ENCODE data around the gene ARMC10. TPM values are rescaled to one million over a fixed set of nuclear protein-coding genes. Genes with fewer than 3 reads are reported as not detected.
"Not testable (repeated sequence)": the region's sequence is repeated elsewhere in the genome, so short reads cannot be mapped to it uniquely, and the experiment has no call there.

The ARMC10 gene
- total RNA-seq: 10 to 100 TPM; 33.2 to 35.7 TPM

GRCh38 chr7:103074519-103075336 is at the start of gene ARMC10, which contains the start of gene FBXL13:
ARMC10 (plus strand) TSS chr7:103075140; CDS start chr7:103075273, 133 bp downstream.
FBXL13 (minus strand) TSS chr7:103074796.
- peaks cover 13% of the 10 kb centered on the region for H3K36me3 Mint-ChIP-seq (ENCODE audit: low read depth)
- DNase-seq: peak; percentile 90
- ChIA-PET POLR2A (interaction anchor here (0.6 to 2.4 kb wide), 11 partner anchors 8 to 326 kb away, joined by 3 to 18 read pairs (median 3); partner anchors contain the start of genes FAM185A, NAPEPLD and PSMC2), CTCF (interaction anchor here (0.7 to 3.5 kb wide), 10 partner anchors 9 to 326 kb away, joined by 3 to 26 read pairs (median 4); partner anchors contain the start of genes FAM185A, NAPEPLD and PMPCB)
- peak within 1 kb of the TSS; percentile 97 for H3K4me3 Mint-ChIP-seq
- H3K27ac Mint-ChIP-seq: peak within 1 kb of the TSS; percentile 93
- H3K9me3 Mint-ChIP-seq (ENCODE audit: insufficient read depth): no peaks in the 10 kb centered on the region
- peaks cover 35% of the 10 kb centered on the region for H3K4me1 Mint-ChIP-seq (ENCODE audit: low read depth)
- ATAC-seq: peak; percentile 90
- H3K27me3 Mint-ChIP-seq (ENCODE audit: low read depth): no peaks in the 10 kb centered on the region

DNA sequence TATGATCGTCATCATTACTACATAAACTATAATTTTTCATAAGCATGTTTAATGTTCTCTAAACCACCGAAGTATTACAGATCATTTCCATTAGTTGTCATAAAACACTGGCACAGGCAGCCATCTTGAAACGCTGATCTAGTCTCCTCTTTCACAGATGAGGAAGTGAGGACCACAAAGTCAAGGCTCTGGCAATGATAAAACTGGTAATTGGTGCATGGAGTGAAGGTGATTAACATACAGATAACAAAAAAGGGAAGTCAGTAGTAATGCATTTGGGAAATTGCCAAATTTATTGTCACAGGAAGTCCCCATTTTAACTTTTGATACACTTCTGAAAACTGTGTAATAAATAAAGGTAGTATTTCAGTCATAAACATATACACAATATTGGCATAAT is 49.6 kb upstream of the ARMC10 start:
- Mint-ChIP-seq H3K36me3 (ENCODE audit: low read depth) (no peaks in the 10 kb centered on the region), H3K4me1 (ENCODE audit: low read depth) (no peaks in the 10 kb centered on the region), H3K9me3 (ENCODE audit: insufficient read depth) (peaks cover 6% of the 10 kb centered on the region), H3K27ac (no peak overlapping the region), H3K27me3 (ENCODE audit: low read depth) (no peaks in the 10 kb centered on the region), H3K4me3 (no peak overlapping the region)
- ATAC-seq (no peak), DNase-seq (no peak)
- ChIA-PET POLR2A (no interaction called here), CTCF (no interaction called here)

- peaks cover 2% of the 10 kb centered on the region for H3K27me3 Mint-ChIP-seq (ENCODE audit: low read depth)
- no peaks in the 10 kb centered on the region for H3K4me1 Mint-ChIP-seq (ENCODE audit: low read depth)
- DNase-seq: no peak
- CTCF ChIA-PET: no interaction called here
- H3K27ac Mint-ChIP-seq: no peak overlapping the region
- H3K4me3 Mint-ChIP-seq: no peak overlapping the region
- no peaks in the 10 kb centered on the region for H3K9me3 Mint-ChIP-seq (ENCODE audit: insufficient read depth)
- no peaks in the 10 kb centered on the region for H3K36me3 Mint-ChIP-seq (ENCODE audit: low read depth)
- no peak for ATAC-seq
- POLR2A ChIA-PET: no interaction called here
Observed at GRCh38 chr7:103031024-103031423, 43.9 kb upstream of the ARMC10 start.

DNA sequence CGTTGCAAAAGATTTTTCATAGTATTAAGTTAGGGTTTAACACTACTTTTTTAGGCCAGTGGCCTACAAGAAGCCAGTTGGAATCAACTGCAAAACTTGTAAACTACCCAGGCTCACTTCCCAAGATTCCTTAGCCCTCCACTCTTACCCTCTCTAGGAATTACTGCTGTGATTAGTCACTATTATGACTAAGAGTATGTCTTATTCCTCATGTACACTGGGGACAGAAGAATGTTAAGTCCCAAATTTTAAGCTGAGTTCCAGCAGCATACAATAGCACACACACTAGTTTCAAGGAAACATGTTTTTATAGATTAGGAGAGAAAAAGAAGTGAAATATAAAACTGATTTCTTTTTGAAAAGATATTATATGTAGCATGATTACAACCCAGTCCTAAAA is 43.2 kb upstream of the ARMC10 start:
- ATAC-seq: no peak
- no peak for DNase-seq
- no peaks in the 10 kb centered on the region for H3K4me1 Mint-ChIP-seq (ENCODE audit: low read depth)
- no peaks in the 10 kb centered on the region for H3K9me3 Mint-ChIP-seq (ENCODE audit: insufficient read depth)
- H3K36me3 Mint-ChIP-seq (ENCODE audit: low read depth): no peaks in the 10 kb centered on the region
- CTCF ChIA-PET: no interaction called here
- no peak overlapping the region for H3K4me3 Mint-ChIP-seq
- no peak overlapping the region for H3K27ac Mint-ChIP-seq
- H3K27me3 Mint-ChIP-seq (ENCODE audit: low read depth): peaks cover 2% of the 10 kb centered on the region
- POLR2A ChIA-PET: no interaction called here

DNA sequence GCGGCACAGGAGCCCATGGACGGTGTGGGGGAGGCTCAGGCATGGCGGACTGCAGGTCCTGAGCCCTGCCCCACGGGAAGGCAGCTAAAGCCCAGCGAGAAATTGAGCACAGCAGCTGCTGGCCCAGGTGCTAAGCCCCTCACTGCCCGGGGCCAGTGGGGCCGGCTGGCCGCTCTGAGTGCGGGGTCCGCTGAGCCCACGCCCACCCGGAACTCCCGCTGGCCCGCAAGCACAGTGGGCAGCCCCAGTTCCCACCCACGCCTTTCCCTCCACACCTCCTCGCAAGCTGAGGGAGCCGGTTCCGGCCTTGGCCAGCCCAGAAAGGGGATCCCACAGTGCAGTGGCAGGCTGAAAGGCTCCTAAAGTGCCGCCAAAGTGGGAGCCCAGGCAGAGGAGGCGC is 40.6 kb upstream of the ARMC10 start:
- H3K36me3 Mint-ChIP-seq (ENCODE audit: low read depth); H3K4me1 Mint-ChIP-seq (ENCODE audit: low read depth); H3K27me3 Mint-ChIP-seq (ENCODE audit: low read depth); H3K27ac Mint-ChIP-seq; ATAC-seq; CTCF ChIA-PET; DNase-seq; POLR2A ChIA-PET; H3K4me3 Mint-ChIP-seq; H3K9me3 Mint-ChIP-seq (ENCODE audit: insufficient read depth): not testable (repeated sequence)

- Mint-ChIP-seq H3K27me3 (ENCODE audit: low read depth) (peaks cover 3% of the 10 kb centered on the region), H3K27ac (no peak overlapping the region), H3K36me3 (ENCODE audit: low read depth) (no peaks in the 10 kb centered on the region), H3K9me3 (ENCODE audit: insufficient read depth) (no peaks in the 10 kb centered on the region), H3K4me1 (ENCODE audit: low read depth) (no peaks in the 10 kb centered on the region), H3K4me3 (no peak overlapping the region)
- DNase-seq: no peak
- ChIA-PET CTCF (no interaction called here), POLR2A (no interaction called here)
- no peak for ATAC-seq
Observed at GRCh38 chr7:103037476-103037822, 37.5 kb upstream of the ARMC10 start.

DNA sequence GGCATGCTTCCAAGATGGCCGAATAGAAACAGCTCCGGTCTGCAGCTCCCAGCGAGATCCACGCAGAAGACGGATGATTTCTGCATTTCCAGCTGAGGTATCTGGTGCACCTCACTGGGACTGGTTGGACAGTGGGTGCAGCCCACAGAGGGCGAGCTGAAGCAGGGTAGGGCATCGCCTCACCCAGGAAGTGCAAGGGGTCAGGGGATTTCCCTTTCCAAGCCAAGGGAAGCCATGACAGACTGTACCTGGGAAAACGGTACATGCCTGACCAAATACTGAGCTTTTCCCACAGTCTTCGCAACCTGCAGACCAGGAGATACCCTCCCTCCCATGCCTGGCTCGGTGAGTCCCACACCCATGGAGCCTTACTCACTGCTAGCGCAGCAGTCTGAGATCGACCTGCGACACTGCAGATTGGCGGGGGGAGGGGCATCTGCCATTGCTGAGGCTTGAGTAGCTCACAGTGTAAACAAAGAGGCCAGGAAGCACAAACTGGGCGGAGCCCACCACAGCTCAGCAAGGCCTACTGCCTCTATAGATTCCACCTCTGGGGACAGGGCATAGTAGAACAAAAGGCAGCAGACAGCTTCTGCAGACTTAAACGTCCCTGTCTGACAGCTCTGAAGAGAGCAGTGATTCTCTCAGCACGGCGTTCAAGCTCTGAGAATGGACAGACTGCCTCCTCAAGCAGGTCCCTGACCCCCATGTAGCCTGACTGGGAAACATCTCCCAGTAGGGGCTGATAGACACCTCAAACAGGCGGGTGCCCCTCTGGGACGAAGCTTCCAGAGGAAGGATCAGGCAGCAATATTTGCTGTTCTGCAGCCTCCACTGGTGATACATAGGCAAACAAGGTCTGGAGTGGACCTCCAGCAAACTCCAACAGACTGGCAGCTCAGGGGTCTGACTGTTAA is 36.9 kb upstream of the ARMC10 start:
- POLR2A ChIA-PET; ATAC-seq; H3K4me1 Mint-ChIP-seq (ENCODE audit: low read depth); H3K4me3 Mint-ChIP-seq; H3K27ac Mint-ChIP-seq; DNase-seq; H3K36me3 Mint-ChIP-seq (ENCODE audit: low read depth); CTCF ChIA-PET; H3K9me3 Mint-ChIP-seq (ENCODE audit: insufficient read depth); H3K27me3 Mint-ChIP-seq (ENCODE audit: low read depth): not testable (repeated sequence)

- not testable (repeated sequence) for H3K4me1 Mint-ChIP-seq (ENCODE audit: low read depth); H3K4me3 Mint-ChIP-seq
Observed at GRCh38 chr7:103041815-103042214, 33.1 kb upstream of the ARMC10 start.

GRCh38 chr7:103048833-103049232 is 26.1 kb upstream of the ARMC10 start:
- Mint-ChIP-seq H3K36me3 (ENCODE audit: low read depth) (peaks cover 4% of the 10 kb centered on the region), H3K27ac (no peak overlapping the region), H3K4me3 (no peak overlapping the region), H3K9me3 (ENCODE audit: insufficient read depth) (peaks cover 10% of the 10 kb centered on the region), H3K4me1 (ENCODE audit: low read depth) (no peaks in the 10 kb centered on the region), H3K27me3 (ENCODE audit: low read depth) (no peaks in the 10 kb centered on the region)
- POLR2A ChIA-PET: no interaction called here
- ATAC-seq (no peak), DNase-seq (no peak)
- CTCF ChIA-PET: no interaction called here

More at GRCh38 chr7:103041815-103042214, 33.1 kb upstream of the ARMC10 start:
- H3K27ac Mint-ChIP-seq; DNase-seq; H3K9me3 Mint-ChIP-seq (ENCODE audit: insufficient read depth); CTCF ChIA-PET; H3K36me3 Mint-ChIP-seq (ENCODE audit: low read depth); ATAC-seq; H3K27me3 Mint-ChIP-seq (ENCODE audit: low read depth); POLR2A ChIA-PET: not testable (repeated sequence)

DNA sequence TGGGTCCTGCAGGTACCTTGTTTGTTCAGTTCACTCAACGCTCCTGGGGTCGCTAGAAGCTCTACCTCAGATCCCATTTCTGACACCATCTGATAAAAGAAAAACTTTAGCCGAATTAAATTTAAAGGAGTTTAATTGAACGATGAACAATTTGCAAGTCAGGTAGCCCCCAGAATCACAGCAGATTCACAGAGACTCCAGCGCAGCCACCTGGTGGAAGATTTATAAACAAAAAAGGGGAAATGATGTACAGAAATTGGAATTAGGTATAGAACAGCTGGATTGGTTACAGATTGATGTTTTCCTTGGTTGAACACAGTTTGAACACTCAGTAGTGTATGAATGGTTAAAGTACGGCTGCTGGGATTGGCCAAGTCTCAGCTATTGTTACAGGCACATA is 23.4 kb upstream of the ARMC10 start:
- ChIA-PET CTCF (no interaction called here), POLR2A (no interaction called here)
- peaks cover 10% of the 10 kb centered on the region for H3K9me3 Mint-ChIP-seq (ENCODE audit: insufficient read depth)
- H3K36me3 Mint-ChIP-seq (ENCODE audit: low read depth): peaks cover 4% of the 10 kb centered on the region
- ATAC-seq (no peak), DNase-seq (no peak)
- H3K4me1 Mint-ChIP-seq (ENCODE audit: low read depth): no peaks in the 10 kb centered on the region
- no peak overlapping the region for H3K27ac Mint-ChIP-seq
- no peaks in the 10 kb centered on the region for H3K27me3 Mint-ChIP-seq (ENCODE audit: low read depth)
- no peak overlapping the region for H3K4me3 Mint-ChIP-seq

DNA sequence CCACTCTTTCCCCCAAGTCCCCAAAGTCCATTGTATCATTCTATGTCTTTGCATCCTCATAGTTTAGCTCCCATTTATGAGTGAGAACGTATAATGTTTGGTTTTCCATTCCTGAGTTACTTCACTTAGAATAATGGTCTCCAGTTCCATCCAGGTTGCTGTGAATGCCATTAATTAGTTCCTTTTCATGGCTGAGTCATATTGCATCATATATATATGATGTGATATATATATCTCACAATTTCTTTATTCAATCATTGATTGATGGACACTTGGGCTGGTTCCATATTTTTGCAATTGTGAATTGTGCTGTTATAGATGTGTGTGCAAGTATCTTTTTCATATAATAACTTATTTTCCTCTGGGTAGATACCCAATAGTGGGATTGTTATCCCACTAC is 18.9 kb upstream of the ARMC10 start:
- H3K27me3 Mint-ChIP-seq (ENCODE audit: low read depth); H3K4me3 Mint-ChIP-seq; H3K4me1 Mint-ChIP-seq (ENCODE audit: low read depth); H3K9me3 Mint-ChIP-seq (ENCODE audit: insufficient read depth); DNase-seq; POLR2A ChIA-PET; CTCF ChIA-PET; ATAC-seq; H3K36me3 Mint-ChIP-seq (ENCODE audit: low read depth); H3K27ac Mint-ChIP-seq: not testable (repeated sequence)

DNA sequence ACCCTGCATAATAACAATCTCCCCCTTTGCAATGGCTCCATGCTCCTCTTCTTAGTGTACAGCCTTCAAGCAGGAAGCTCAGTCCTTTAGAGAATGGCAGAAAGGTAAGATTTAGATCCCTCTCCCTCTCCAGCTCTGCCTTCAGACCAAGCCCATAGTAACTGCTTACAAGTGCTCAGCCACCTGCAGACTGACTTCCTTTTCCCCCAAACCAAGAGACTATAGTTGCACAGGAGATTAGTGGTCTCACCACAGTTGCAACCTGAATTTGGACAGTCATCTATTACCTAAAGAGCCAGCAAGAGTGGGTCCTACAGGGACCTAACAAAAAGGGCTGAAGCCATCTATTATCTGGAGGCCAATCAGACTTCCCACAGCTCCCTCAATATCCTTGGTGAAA is 16.8 kb upstream of the ARMC10 start:
- ChIA-PET POLR2A (no interaction called here), CTCF (no interaction called here)
- Mint-ChIP-seq H3K27me3 (ENCODE audit: low read depth) (no peaks in the 10 kb centered on the region), H3K4me1 (ENCODE audit: low read depth) (no peaks in the 10 kb centered on the region), H3K27ac (no peak overlapping the region), H3K9me3 (ENCODE audit: insufficient read depth) (no peaks in the 10 kb centered on the region), H3K36me3 (ENCODE audit: low read depth) (no peaks in the 10 kb centered on the region), H3K4me3 (no peak overlapping the region)
- ATAC-seq: no peak
- DNase-seq: no peak

Data from activated CD8-positive, alpha-beta T cell treated with anti-CD3 and anti-CD28 coated beads, Interleukin-2, amount 10 ng/mL, durations not matched to agents 7 days and 5 days (primary cell).